Measurements from ENCODE around the gene PARD6G. TPM values are rescaled to one million over a fixed set of nuclear protein-coding genes. Genes with fewer than 3 reads are reported as not detected.
A peak's percentile ranks its signal among the peaks of the same experiment; 100 is the strongest.
"Not testable (repeated sequence)": the region's sequence is repeated elsewhere in the genome, so short reads cannot be mapped to it uniquely, and the experiment has no call there.

PARD6G gene
- total RNA-seq, 2 donors from 2014 or later = 3.9 to 4.1 TPM

DNA sequence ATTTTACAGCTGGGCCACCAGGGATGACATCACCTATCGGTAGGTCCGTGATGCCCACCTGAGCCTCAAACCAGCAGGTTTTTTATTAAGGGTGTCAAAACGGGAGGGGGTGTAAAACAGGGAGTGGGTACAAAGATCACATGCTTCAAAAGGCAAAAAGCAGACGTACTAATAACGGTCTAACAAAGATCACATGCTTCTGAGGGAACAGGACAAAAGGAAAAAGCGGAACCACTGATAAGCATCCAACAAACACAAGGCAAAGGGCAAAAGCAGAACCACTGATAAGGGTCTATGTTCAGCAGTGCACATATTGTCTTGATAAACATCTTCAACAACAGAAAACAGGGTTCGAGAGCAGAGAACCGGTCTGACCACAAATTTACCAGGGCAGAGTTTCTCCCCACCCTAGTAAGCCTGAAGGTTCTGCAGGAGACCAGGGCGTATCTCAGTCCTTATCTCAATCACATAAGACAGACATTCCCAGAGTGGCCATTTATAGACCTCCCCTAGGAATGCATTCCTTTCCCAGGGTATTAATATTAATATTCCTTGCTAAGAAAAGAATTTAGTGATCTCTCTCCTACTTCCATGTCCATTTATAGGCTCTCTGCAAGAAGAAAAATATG is 82.5 kb downstream of the PARD6G start:
- not testable (repeated sequence) for ATAC-seq, DNase-seq

DNA sequence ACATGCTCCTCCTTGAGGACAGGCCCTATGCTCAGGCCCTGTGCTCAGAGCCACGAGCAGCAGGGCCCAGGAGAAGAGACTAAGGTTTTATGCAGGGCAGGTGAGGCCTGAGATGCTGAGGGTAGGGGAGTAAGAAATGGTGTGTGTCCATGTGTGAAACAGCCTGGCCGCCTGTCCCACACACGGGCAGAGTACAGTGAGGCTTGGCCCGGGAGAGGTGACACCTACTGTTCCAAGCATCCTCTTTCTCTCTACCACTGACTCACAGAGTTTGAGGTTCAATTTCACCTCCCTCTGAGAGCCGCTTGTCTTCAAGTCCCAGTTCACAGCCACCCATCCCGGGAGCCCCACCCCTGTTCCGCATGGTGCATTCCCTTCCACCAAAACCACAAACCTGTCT is 84.1 kb downstream of the PARD6G start:
- ATAC-seq (no peak), DNase-seq (no peak)
- intact Hi-C loops (cut with DNase I) = no loop called here

More for the DNA sequence above, 82.5 kb downstream of the PARD6G start:
- intact Hi-C loops (cut with DNase I) = not testable (repeated sequence)

DNA sequence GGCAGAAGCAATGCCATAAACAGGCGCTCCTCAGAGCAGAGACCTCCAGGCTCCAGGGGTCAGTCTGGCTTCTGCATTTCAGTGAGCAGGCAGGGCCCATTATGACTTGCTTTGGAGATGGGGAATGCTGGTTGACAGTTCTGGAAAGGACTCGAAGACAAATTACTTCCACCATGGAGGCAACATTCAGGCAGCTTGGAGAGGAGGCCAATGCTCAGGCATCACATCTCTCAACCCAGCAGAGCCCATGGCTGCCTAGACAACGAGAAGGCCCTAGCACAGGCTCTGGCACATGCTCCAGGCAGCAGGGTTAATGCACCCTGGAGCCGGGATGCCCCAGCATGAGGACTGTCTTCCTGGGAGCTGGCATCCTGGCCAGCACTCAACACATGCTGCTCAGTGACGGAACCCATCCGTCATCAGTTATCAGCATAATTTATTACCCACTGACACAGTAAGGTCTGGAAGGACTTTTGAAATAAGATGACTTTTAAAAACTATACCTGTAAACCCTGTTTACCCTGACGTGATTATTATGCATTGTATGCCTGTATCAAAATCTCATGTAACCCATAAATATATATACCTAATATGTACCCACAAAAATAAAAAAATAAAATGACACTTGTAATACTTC is 85.4 kb downstream of the PARD6G start:
- intact Hi-C loops (cut with DNase I) = no loop called here
- ATAC-seq (no peak), DNase-seq (no peak)

DNA sequence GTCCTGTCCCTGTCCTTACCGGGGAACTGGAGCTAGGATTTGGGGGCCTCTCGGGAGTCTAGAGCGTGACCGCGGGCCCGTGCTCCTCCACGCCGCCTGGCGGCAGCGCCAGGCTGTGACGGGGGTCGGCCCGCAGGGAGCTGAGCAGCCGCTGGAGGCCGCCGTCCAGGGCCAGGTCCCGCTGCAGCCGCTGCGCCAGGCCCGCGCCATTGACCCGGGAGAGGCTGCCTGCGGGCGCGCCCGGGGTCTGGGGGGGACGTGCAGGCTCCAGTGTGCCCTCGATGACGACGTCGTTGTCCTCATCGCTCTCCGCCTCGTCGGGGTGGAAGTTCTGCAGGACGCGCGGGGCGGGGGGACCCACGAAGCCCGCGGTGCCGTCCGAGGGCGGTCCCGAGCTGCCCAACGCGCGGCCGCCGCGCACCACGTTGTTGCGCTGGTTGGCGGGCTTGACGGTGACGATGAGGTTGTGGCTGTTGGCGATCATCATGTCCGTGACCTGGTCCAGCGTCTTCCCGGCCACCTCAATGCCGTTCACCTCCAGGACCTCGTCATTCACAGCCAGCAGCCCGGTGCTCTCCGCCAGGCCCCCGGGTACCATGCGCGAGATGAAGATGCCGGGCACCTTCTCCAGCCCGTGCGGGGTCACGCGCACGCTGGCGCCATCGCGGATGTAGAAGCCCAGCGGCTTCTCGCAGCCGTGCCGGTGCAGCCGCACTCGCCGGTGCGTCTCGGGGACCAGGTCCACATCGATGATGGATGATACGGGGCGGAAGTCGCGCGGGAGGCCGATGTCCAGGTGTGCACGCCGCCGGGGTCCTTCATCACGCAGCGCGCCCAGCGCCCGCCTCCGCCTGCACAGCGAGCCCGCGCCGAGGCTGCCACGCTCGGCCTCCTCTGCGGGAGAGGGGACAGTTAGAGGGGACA is 87.3 kb downstream of the PARD6G start:
- ATAC-seq = peak; percentile 47 to 72
- intact Hi-C loops (cut with DNase I) = no loop called here

DNA sequence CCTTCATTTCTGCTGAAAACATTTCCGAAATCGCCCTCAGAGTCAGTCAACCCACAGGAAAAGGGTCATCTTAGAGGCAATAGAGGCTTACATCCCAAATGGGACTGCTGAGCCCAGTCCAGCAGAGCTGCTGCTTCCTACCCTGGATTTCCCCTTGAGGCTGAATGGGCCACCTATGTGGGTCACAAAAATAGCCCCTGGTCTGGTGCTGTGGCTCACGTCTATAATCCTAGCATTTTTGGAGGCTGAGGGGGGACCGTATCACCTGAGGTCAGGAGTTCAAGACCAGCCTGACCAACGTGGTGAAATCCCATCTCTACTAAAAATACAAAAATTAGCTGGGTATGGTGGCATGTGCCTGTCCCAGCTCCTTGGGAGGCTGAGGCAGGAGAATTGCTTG is 88.9 kb downstream of the PARD6G start:
- ATAC-seq (no peak), DNase-seq (no peak)
- intact Hi-C loops (cut with DNase I) = no loop called here

More for the DNA sequence above, 87.3 kb downstream of the PARD6G start:
- DNase-seq = no peak

DNA sequence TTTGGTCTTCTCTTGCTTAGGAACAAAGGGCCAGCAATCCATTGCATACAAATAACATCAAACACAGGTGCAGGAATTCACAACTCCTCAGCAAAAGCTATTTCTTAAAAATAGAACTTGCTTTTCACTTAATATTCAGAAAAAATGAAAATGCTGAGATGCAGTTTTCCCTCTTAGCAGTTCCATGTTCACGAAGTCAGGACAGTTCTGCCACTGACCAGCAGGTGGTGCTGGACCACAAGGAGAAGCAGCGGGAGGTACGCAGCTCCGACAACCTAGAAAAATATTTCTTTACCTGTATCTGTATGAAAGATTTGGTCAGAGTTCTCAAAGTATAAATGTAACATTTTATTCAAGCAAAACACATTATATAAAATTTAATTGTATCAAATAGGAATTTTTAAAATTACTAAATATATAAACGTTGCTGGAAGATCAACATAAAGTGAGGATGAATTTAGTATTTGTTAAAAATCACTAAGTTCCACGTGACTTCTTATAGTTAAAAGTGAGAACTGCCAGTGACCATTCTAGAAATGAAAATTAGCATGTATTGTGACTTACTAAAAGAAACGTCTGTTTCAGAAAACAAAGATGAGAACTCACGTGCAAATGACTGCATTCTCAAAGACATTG is 89.5 kb downstream of the PARD6G start:
- DNase-seq (peak; percentile 75), ATAC-seq (peak in 1 of 2 donors; percentile 48)
- intact Hi-C loops (cut with DNase I) = no loop called here

DNA sequence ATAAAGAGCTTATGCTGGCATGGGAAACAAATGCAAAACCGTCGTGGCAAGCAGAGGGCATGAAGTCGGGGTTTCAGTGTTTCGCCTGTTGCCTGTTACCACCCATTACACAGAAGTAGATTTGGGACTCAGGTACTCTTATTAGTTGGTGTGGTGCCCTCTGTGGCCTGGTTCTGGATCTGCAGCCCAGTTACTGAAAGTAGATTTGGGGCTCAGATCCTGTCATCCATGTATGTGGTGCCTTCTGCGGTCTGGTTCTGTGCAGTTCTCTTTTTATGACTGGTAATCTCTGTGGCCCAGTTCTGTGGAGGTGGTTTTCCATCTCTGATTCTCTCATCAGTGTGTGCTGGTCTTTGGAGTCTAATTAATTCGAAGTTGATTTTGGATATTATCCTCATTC is 93.0 kb downstream of the PARD6G start:
- intact Hi-C loops (cut with DNase I) = no loop called here
- DNase-seq (no peak), ATAC-seq (no peak)

DNA sequence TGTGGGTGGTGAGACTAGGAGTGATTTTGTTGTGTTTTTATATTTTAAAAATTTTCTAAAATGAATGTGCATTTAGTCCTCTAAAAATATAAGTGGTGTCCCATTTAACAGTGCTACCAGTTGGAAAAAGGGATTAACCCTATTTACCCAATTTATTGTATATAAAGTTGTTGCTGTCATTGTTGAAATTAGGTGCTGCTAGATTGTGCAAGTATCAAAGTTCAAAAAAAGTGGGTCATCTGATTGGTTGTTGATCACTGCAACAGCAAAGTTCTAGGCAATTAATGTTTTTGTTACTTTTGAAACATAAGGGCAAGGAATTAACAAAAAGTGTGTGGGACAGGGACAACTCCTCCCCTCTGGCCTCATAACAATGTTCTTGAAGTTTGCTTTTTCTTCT is 97.6 kb downstream of the PARD6G start:
- no peak for DNase-seq
- no peak for ATAC-seq
- intact Hi-C loops (cut with DNase I) = no loop called here

DNA sequence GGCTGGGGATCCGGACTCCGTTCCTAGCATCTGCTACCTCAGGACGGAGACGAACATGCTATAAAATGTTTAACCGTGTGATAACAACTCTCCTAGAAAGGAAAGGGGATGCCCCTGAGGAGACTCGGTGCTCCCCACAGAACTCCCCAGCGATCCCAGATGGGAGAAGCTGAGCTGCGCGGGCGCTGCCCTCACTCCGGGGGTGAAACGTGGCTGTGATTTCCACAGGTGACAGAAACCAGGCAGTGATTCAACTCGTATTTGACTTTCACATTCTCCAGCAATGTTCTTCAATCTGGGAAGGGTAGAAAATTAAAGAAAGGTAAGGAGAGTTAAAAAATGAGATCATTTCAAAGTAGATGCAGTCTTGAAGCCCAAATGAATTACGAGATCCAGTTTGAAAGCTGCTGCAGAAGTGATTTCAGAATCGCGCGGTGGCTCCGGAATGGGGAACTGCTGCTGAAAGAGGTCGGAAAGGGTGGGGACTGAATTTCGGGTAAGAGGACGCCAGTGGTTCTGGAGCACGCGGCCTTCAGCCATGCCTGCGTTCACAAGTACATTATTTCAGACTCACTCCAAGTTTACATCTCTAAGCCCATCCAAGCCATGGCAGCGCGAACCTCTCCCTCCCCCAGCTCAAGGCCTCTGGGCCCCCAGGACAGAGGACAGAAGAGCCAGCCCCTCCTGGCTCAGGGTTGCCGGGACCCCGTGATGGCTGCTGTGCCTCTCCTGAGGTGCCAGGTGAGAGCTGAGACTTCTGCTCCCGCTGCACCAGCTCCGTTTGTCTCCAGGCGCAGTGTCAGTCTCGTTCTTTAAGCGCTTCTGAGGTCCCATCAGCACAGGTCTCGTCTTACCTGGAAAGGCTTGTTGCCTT is 98.8 kb downstream of the PARD6G start:
- ATAC-seq = peak; percentile 10 to 22
- intact Hi-C loops (cut with DNase I) = no loop called here
- no peak for DNase-seq

DNA sequence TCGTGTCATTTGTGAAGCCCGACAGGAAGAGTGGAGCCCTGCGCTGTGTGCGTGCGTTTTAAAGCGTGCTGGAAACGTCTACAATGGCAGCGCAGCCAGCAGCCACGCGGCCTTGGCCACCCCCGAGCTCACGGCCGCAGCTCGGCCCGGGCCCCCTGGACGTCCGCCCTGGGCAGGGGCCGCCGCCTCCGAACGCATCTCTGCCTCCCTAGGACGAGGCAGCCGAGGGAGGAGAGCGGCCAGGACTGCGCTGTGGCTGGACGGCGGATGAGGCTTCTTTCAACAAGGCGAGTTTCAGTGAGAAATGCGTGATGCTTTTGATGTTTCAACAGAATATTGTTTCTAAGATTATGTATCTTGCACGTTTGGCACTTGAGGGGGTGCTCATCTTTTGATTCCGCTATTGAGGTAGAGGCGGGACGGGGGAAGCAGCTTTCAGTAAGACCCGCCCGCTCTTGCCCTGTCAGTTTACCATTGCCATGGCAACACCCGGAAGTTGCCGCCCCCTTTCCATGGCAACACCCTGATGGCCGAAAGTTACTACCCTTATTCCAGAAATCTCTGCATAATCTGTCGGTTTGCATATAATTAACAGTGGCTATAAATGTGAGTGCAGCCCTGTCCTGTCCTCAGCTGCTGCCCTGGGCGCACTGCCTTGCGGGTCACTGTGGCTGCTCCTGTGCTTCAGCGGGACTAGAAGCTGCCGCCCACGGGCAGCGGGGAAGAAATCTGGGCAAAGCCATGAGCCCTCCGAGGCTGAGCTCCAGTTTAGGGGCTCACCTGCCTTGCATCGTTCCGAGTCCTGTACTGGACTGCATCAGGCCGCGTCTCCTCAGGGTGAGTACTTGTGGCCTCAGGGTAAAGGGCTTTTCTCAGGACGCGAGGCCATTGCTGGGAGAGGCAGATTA is 99.6 kb downstream of the PARD6G start:
- peak; percentile 87 for DNase-seq
- intact Hi-C loops (cut with DNase I) = no loop called here
- peak; percentile 90 to 95 for ATAC-seq

DNA sequence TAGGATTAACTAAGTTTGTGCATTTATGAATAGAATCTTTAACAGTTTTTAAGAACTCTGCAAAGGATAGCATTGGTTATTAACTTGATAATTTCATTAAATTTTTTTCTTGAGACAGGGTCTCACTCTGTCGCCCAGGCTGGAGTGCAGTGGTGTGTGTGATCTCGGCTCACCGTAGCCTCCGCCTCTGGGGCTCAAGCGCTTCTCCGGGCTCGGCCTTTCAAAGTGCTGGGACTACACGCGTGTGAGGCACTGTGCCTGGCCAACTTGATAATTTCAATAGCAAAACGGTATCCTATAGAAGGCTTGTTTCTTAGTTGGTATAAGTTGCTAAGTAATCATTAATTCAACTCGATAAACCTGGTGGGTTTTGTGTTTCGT is 100.3 kb downstream of the PARD6G start:
- ATAC-seq (peak; percentile 25 to 47), DNase-seq (no peak)
- intact Hi-C loops (cut with DNase I) = no loop called here

DNA sequence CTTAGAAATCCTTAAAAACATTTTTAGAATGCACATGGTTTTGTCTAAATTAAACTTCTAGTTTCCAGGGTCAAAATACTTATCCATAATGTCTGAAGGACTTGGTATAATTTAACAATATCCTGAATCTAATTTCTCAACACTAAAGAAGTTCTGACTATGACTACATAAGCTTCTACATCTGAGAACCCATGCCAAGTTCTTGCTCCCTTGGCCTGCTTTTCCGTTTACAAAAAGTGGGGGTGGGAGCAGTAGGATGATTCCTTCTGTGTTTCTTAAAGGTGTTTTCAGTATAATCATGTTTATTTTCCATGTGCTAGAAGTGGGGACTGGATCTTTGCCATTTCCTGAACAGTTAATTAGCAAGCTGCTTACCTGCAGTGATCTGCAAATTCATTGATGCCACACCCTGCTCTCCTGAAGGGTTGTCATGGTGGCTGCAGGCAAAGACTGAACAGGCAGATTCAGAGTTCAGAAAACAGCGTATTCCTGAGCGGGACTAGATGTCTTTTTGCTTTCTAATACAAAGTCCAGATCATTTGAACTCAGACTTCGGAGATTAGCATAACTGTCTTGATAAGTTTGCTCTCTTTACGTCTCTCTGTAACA is 102.0 kb downstream of the PARD6G start:
- ATAC-seq (no peak), DNase-seq (no peak)
- intact Hi-C loops (cut with DNase I) = no loop called here

DNA sequence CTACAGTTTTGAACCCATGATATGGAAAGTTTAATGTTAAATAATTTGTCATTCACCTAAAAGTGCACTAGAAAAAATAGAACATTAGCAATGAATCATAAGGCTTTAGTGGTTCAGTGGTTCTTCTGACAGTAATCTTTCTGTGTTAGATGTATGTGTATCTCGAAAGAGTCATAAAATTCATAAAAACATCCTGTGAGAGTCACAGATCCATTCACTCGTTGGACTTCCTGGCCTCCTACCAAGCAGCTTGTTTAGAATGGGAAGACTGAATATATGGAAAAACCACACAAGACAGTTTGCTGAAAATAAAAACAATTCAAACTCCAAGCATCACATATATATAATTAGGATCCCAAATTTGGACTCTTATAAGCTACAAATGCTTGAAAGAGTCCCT is 103.4 kb downstream of the PARD6G start:
- intact Hi-C loops (cut with DNase I) = no loop called here

DNA sequence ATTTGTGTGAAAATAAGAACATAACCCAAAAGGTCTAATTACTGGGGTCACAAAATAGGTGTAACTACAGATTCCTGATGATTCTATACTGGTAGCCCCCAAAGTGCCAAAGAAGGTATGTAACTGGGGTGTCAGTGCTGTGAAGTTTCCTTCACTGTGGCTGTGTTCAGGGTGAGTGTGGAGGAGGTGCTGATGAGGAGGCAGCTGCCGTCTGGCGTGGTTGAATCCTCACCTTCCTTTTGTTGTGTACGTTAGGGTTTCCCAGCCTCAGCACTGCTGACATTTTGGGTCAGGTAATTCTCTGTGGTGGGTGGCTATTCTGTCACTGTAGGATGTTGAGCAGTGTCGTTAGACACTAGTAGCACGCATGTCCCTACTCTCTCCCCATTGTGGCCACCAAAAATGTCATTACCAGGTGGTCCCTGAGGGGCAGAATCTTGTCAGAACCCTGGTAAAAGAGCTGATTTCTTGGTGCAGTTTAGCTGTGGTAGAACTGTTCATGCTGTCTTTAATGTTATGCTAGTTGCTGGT is 106.8 kb downstream of the PARD6G start:
- no peak for DNase-seq
- intact Hi-C loops (cut with DNase I) = no loop called here
- ATAC-seq = no peak

More for the DNA sequence above, 103.4 kb downstream of the PARD6G start:
- no peak for DNase-seq
- ATAC-seq = no peak

DNA sequence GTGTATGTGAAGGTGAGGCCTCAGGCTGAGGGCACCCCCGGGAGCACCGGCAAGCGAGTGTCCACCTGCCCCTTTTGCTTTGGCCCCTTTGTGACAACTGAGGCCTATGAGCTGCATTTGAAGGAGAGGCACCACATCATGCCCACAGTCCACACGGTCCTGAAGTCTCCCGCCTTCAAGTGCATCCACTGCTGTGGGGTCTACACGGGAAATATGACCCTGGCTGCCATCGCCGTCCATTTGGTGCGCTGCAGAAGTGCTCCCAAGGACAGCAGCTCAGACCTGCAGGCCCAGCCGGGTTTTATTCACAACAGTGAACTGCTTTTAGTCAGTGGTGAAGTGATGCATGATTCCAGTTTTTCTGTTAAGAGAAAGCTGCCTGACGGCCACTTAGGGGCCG is 109.3 kb downstream of the PARD6G start:
- no peak for DNase-seq
- ATAC-seq = no peak
- intact Hi-C loops (cut with DNase I) = no loop called here

DNA sequence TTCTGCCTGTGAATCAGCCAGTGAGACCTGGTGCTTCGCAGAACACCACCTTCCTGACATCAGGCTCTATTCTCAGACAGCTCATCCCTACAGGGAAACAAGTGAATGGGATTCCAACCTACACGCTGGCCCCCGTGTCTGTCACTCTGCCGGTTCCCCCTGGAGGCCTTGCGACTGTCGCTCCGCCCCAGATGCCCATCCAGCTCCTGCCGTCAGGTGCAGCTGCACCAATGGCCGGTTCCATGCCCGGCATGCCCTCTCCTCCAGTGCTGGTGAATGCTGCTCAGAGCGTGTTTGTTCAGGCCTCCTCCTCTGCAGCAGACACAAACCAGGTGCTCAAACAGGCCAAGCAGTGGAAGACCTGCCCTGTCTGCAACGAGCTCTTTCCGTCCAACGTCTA is 110.2 kb downstream of the PARD6G start:
- intact Hi-C loops (cut with DNase I) = no loop called here
- ATAC-seq (no peak), DNase-seq (no peak)

DNA sequence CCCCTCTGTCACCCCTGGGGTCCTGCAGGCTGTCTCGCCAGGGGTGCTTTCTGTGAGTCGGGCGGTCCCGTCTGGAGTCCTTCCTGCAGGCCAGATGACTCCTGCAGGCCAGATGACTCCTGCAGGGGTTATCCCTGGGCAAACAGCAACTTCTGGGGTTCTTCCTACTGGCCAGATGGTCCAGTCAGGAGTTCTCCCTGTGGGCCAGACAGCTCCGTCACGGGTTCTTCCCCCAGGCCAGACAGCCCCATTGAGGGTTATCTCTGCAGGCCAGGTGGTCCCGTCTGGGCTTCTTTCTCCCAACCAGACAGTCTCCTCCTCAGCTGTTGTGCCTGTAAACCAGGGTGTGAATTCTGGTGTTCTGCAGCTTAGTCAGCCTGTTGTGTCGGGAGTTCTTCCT is 110.6 kb downstream of the PARD6G start:
- intact Hi-C loops (cut with DNase I) = no loop called here
- ATAC-seq (no peak), DNase-seq (no peak)
